BJ (cell line): ENCODE measurements around the gene MEAK7. TPM values are rescaled to one million over a fixed set of nuclear protein-coding genes. Genes with fewer than 3 reads are reported as not detected.

Source experiments
- CTCF ChIA-PET: fragments of 350-600 bp; formaldehyde crosslinking; extraction: SDS; loops from one replicate; lab custom pipeline; 2021; ENCODE audit warnings: antibody characterized with exemption, inconsistent platforms; lab: Yijun Ruan, JAX
- POLR2A ChIA-PET: fragments of 300-600 bp; sonication (Branson Sonifier 250); formaldehyde crosslinking; extraction: SDS; loops from one replicate; lab custom pipeline; 2021; ENCODE audit warnings: antibody characterized with exemption; lab: Charles Lee
- DNase-seq: peaks from one replicate; pipeline ENCODE4 v3.0.0-alpha.2; 2011; ENCODE audit warnings: low read depth
- H3K27me3 ChIP-seq: 2 replicates; pipeline ENCODE4 v1.6.0; 2011; ENCODE audit warnings: low read length; ENCODE audit not compliant: control insufficient read depth, insufficient read depth
- H3K36me3 ChIP-seq: 2 replicates; pipeline ENCODE4 v1.5.1; 2011; ENCODE audit warnings: low read length; ENCODE audit not compliant: control insufficient read depth, insufficient read depth
- H3K4me3 ChIP-seq: 2 replicates; pipeline ENCODE4 v1.5.1; 2011; ENCODE audit warnings: low read depth, mild to moderate bottlenecking, control low read depth, low read length
- CTCF ChIP-seq: IDR thresholded peaks from 2 replicates; pipeline ENCODE4 v1.5.1; 2011; ENCODE audit warnings: low read depth, mild to moderate bottlenecking, control low read depth, inconsistent platforms, low read length, moderate library complexity; ENCODE audit not compliant: insufficient read depth
- polyA plus RNA-seq: library from polyadenylated mRNA; depleted of rRNA; stranded (reverse); fragments of >200 nt; gene quantifications from 2 replicates; pipeline ENCODE4 v1.2.3, GENCODE V29; 2011

MEAK7 gene
- polyA plus RNA-seq, 1 experiment, result 41.2 TPM

- no peaks in the 10 kb centered on the region for H3K36me3 ChIP-seq
- ChIA-PET POLR2A (no interaction called here), CTCF (no interaction called here)
- H3K27me3 ChIP-seq, result no peaks in the 10 kb centered on the region
- H3K4me3 ChIP-seq, result no peak overlapping the region
- no peak for TF ChIP-seq CTCF
- DNase-seq, result no peak
Measured at GRCh38 chr16:84545114-84545737, 40.8 kb upstream of the MEAK7 start.

- H3K4me3 ChIP-seq, result no peak overlapping the region
- no peak for DNase-seq
- POLR2A ChIA-PET, result no interaction called here
- no peak for TF ChIP-seq CTCF
- no peaks in the 10 kb centered on the region for H3K36me3 ChIP-seq
- no peaks in the 10 kb centered on the region for H3K27me3 ChIP-seq
- CTCF ChIA-PET, result interaction anchor here (0.8 kb wide), 1 partner anchor 79 kb away, joined by 3 read pairs; no protein-coding TSS in a partner anchor
Measured at GRCh38 chr16:84544031-84544773, 39.7 kb upstream of the MEAK7 start.

- no peak for TF ChIP-seq CTCF
- Histone ChIP-seq H3K36me3 (no peaks in the 10 kb centered on the region), H3K27me3 (no peaks in the 10 kb centered on the region), H3K4me3 (no peak overlapping the region)
- ChIA-PET POLR2A (interaction anchor here (0.7 kb wide), 1 partner anchor 13 kb away, joined by 4 read pairs; no protein-coding TSS in a partner anchor), CTCF (interaction anchor here (0.9 to 1.1 kb wide), 2 partner anchors 15 to 31 kb away, joined by 3 to 5 read pairs; no protein-coding TSS in a partner anchor)
- DNase-seq, result no peak
Measured at GRCh38 chr16:84543253-84543652, 38.8 kb upstream of the MEAK7 start.

GRCh38 chr16:84541999-84542817, 37.7 kb upstream of the MEAK7 start:
- Histone ChIP-seq H3K4me3 (no peak overlapping the region), H3K27me3 (no peaks in the 10 kb centered on the region), H3K36me3 (no peaks in the 10 kb centered on the region)
- no peak for DNase-seq
- TF ChIP-seq CTCF, result no peak
- ChIA-PET POLR2A (interaction anchor here (0.7 kb wide), 1 partner anchor 14 kb away, joined by 4 read pairs; no protein-coding TSS in a partner anchor), CTCF (interaction anchor here (0.9 to 1.1 kb wide), 2 partner anchors 16 to 30 kb away, joined by 3 to 5 read pairs; no protein-coding TSS in a partner anchor)

- H3K4me3 ChIP-seq, result no peak overlapping the region
- ChIA-PET CTCF (interaction anchor here (1.0 to 2.5 kb wide), 2 partner anchors 29 to 57 kb away, joined by 3 to 6 read pairs; no protein-coding TSS in a partner anchor), POLR2A (no interaction called here)
- H3K27me3 ChIP-seq, result no peaks in the 10 kb centered on the region
- TF ChIP-seq CTCF, result no peak
- DNase-seq, result no peak
- no peaks in the 10 kb centered on the region for H3K36me3 ChIP-seq
Measured at GRCh38 chr16:84540194-84540593, 35.7 kb upstream of the MEAK7 start.
